Measurements from ENCODE around the gene CDIP1. TPM values are rescaled to one million over a fixed set of nuclear protein-coding genes. Genes with fewer than 3 reads are reported as not detected.
"Not testable (repeated sequence)": the region's sequence is repeated elsewhere in the genome, so short reads cannot be mapped to it uniquely, and the experiment has no call there.

CDIP1 gene
- 48.6 and 53.6 TPM in 2 replicates for total RNA-seq

- intact Hi-C loops (cut with micrococcal nuclease): loop anchor here (1.0 to 2.0 kb wide), 3 partner anchors 62 to 122 kb away; partner anchors contain the start of genes CORO7 and HMOX2
Observed at GRCh38 chr16:4538350-4539235, at the start of gene CDIP1. CDIP1 (minus strand) TSS chr16:4538773; CDS start chr16:4514130, 24,643 bp downstream.

GRCh38 chr16:4586291-4586690, 47.7 kb upstream of the CDIP1 start:
- intact Hi-C loops (cut with micrococcal nuclease): no loop called here

- intact Hi-C loops (cut with micrococcal nuclease): no loop called here
Observed at GRCh38 chr16:4583906-4584305, 45.3 kb upstream of the CDIP1 start.

GRCh38 chr16:4580250-4580649, 41.7 kb upstream of the CDIP1 start:
- intact Hi-C loops (cut with micrococcal nuclease): no loop called here

- intact Hi-C loops (cut with micrococcal nuclease): no loop called here
Observed at GRCh38 chr16:4578961-4579530, 40.5 kb upstream of the CDIP1 start.

- intact Hi-C loops (cut with micrococcal nuclease): no loop called here
Observed at GRCh38 chr16:4576008-4576407, 37.4 kb upstream of the CDIP1 start.

- intact Hi-C loops (cut with micrococcal nuclease): no loop called here
Observed at GRCh38 chr16:4574919-4575705, 36.5 kb upstream of the CDIP1 start.

- intact Hi-C loops (cut with micrococcal nuclease): not testable (repeated sequence)
Observed at GRCh38 chr16:4573926-4574325, 35.4 kb upstream of the CDIP1 start.

GRCh38 chr16:4572715-4573114, 34.1 kb upstream of the CDIP1 start:
- intact Hi-C loops (cut with micrococcal nuclease): no loop called here

- intact Hi-C loops (cut with micrococcal nuclease): no loop called here
Observed at GRCh38 chr16:4570688-4571321, 32.2 kb upstream of the CDIP1 start.

- intact Hi-C loops (cut with micrococcal nuclease): no loop called here
Observed at GRCh38 chr16:4570086-4570485, 31.5 kb upstream of the CDIP1 start.

GRCh38 chr16:4566144-4566543, 27.6 kb upstream of the CDIP1 start:
- intact Hi-C loops (cut with micrococcal nuclease): no loop called here

GRCh38 chr16:4564661-4565267, 26.2 kb upstream of the CDIP1 start:
- intact Hi-C loops (cut with micrococcal nuclease): no loop called here

GRCh38 chr16:4561596-4561995, 23.0 kb upstream of the CDIP1 start:
- intact Hi-C loops (cut with micrococcal nuclease): no loop called here

GRCh38 chr16:4557973-4558372, 19.4 kb upstream of the CDIP1 start:
- intact Hi-C loops (cut with micrococcal nuclease): no loop called here

GRCh38 chr16:4556580-4556979, 18.0 kb upstream of the CDIP1 start:
- intact Hi-C loops (cut with micrococcal nuclease): no loop called here

GRCh38 chr16:4556112-4556511, 17.5 kb upstream of the CDIP1 start, which contains the start of gene C16orf96:
C16orf96 (plus strand) TSS chr16:4556340; CDS start chr16:4556490, 150 bp downstream.
- intact Hi-C loops (cut with micrococcal nuclease): no loop called here

GRCh38 chr16:4552541-4552940, 14.0 kb upstream of the CDIP1 start:
- intact Hi-C loops (cut with micrococcal nuclease): no loop called here

- intact Hi-C loops (cut with micrococcal nuclease): no loop called here
Observed at GRCh38 chr16:4550591-4550990, 12.0 kb upstream of the CDIP1 start.

GRCh38 chr16:4548124-4548523, 9.6 kb upstream of the CDIP1 start:
- intact Hi-C loops (cut with micrococcal nuclease): loop anchor here (1.0 to 2.0 kb wide), 3 partner anchors 33 to 69 kb away; no protein-coding TSS in a partner anchor

- intact Hi-C loops (cut with micrococcal nuclease): no loop called here
Observed at GRCh38 chr16:4544473-4544872, 5.9 kb upstream of the CDIP1 start.
